Mesenchymal stem cell (in vitro differentiated cells and primary cell): ENCODE results near the gene SDCCAG8.

Experiments
- DNase-seq: peaks from one replicate; pipeline ENCODE4 v3.0.0-alpha.2; 2013
- H2AFZ ChIP-seq: one replicate; pipeline ENCODE4 v1.6.1; 2013; ENCODE audit warnings: low read depth, mild to moderate bottlenecking, control low read depth, inconsistent platforms, low read length, moderate library complexity
- H2AK5ac ChIP-seq: 2 replicates; pipeline ENCODE4 v1.6.1; 2013; ENCODE audit warnings: low read length, moderate library complexity, mild to moderate bottlenecking, inconsistent platforms; ENCODE audit not compliant: severe bottlenecking
- H2BK120ac ChIP-seq: one replicate; pipeline ENCODE4 v1.6.1; 2013; ENCODE audit warnings: low read depth, mild to moderate bottlenecking, inconsistent platforms, low read length, moderate library complexity
- H2BK12ac ChIP-seq, 2 experiments: one replicate each; pipeline ENCODE4 v1.6.1; 2013; ENCODE audit warnings: inconsistent platforms in 2 of 2, low read length in 2 of 2, mild to moderate bottlenecking in 2 of 2, moderate library complexity in 2 of 2, control low read depth in 1 of 2
- H2BK15ac ChIP-seq: one replicate; pipeline ENCODE4 v1.6.1; 2013; ENCODE audit warnings: mild to moderate bottlenecking, low read depth, inconsistent platforms; ENCODE audit not compliant: poor library complexity, severe bottlenecking
- H2BK5ac ChIP-seq: 2 replicates; pipeline ENCODE4 v1.6.1; 2013; ENCODE audit warnings: low read depth, mild to moderate bottlenecking, low read length, control low read depth, inconsistent platforms; ENCODE audit not compliant: poor library complexity, severe bottlenecking
- H3K14ac ChIP-seq, 2 experiments: one replicate each; pipeline ENCODE4 v1.6.1; 2013; ENCODE audit warnings: inconsistent platforms in 2 of 2, low read length in 2 of 2, control low read depth in 1 of 2, mild to moderate bottlenecking in 1 of 2, moderate library complexity in 1 of 2
- H3K18ac ChIP-seq, 2 experiments: one replicate each; pipeline ENCODE4 v1.6.1; 2013; ENCODE audit warnings: inconsistent platforms in 2 of 2, low read length in 2 of 2, control low read depth in 1 of 2, low read depth in 1 of 2, mild to moderate bottlenecking in 1 of 2
- H3K23ac ChIP-seq, 2 experiments: one replicate each; pipeline ENCODE4 v1.6.1; 2013; ENCODE audit warnings: inconsistent platforms in 2 of 2, low read length in 2 of 2, mild to moderate bottlenecking in 2 of 2, moderate library complexity in 2 of 2, control low read depth in 1 of 2
- H3K27ac ChIP-seq: 2 replicates; pipeline ENCODE4 v1.5.1; 2013; ENCODE audit warnings: mild to moderate bottlenecking, moderate library complexity, low read length, control low read depth, inconsistent platforms; ENCODE audit not compliant: poor library complexity, severe bottlenecking
- H3K27me3 ChIP-seq, 2 experiments: 2 replicates each; pipeline versions ENCODE4 v1.6.1 to v1.7.0; 2013; ENCODE audit warnings: low read length in 2 of 2, mild to moderate bottlenecking in 2 of 2, moderate library complexity in 2 of 2, control low read depth in 1 of 2, inconsistent platforms in 1 of 2; ENCODE audit not compliant: control insufficient read depth in 1 of 2, insufficient read depth in 1 of 2
- H3K36me3 ChIP-seq, 2 experiments: 2 replicates each; pipeline versions ENCODE4 v1.6.1 to v1.7.0; 2013; ENCODE audit warnings: low read length in 2 of 2, control low read depth in 1 of 2, inconsistent platforms in 1 of 2, low read depth in 1 of 2, mild to moderate bottlenecking in 1 of 2; ENCODE audit not compliant: insufficient read depth in 2 of 2, control insufficient read depth in 1 of 2
- H3K4ac ChIP-seq, 2 experiments: one replicate each; pipeline ENCODE4 v1.6.1; 2013; ENCODE audit warnings: inconsistent platforms in 2 of 2, low read length in 2 of 2, mild to moderate bottlenecking in 2 of 2, moderate library complexity in 2 of 2, control low read depth in 1 of 2, low read depth in 1 of 2
- H3K4me1 ChIP-seq: 2 replicates; pipeline ENCODE4 v1.6.1; 2013; ENCODE audit warnings: low read depth, low read length, control low read depth; ENCODE audit not compliant: control insufficient read depth, insufficient read depth
- H3K4me2 ChIP-seq: 2 replicates; pipeline ENCODE4 v1.6.1; 2013; ENCODE audit warnings: low read length, mild to moderate bottlenecking, inconsistent platforms; ENCODE audit not compliant: poor library complexity, severe bottlenecking
- H3K4me3 ChIP-seq, 2 experiments: 2 replicates each; pipeline versions ENCODE4 v1.5.1 to v1.7.0; 2013; ENCODE audit warnings: low read length in 2 of 2, mild to moderate bottlenecking in 2 of 2, control low read depth in 1 of 2, low read depth in 1 of 2; ENCODE audit not compliant: insufficient read depth in 1 of 2
- H3K79me1 ChIP-seq: replicated peaks from 2 replicates; pipeline ENCODE4 v1.6.1; 2013; ENCODE audit warnings: mild to moderate bottlenecking, control low read depth, low read length, inconsistent platforms; ENCODE audit not compliant: poor library complexity, severe bottlenecking
- H3K9ac ChIP-seq: 2 replicates; pipeline ENCODE4 v1.7.0; 2013; ENCODE audit warnings: mild to moderate bottlenecking, low read length, moderate library complexity
- H3K9me3 ChIP-seq: 2 replicates; pipeline ENCODE4 v1.7.0; 2013; ENCODE audit warnings: mild to moderate bottlenecking, low read length; ENCODE audit not compliant: control insufficient read depth
- H4K8ac ChIP-seq: one replicate; pipeline ENCODE4 v1.6.1; 2013; ENCODE audit warnings: inconsistent platforms, mild to moderate bottlenecking, low read length, moderate library complexity
- H4K91ac ChIP-seq: one replicate; pipeline ENCODE4 v1.6.1; 2013; ENCODE audit warnings: mild to moderate bottlenecking, low read length, inconsistent platforms
- WGBS: methylation state at CpG from one replicate; pipeline ENCODE4 v1.1.7; 2013; ENCODE audit warnings: mixed read lengths; 5-methylcytosine and 5-hydroxymethylcytosine counted together

The SDCCAG8 gene

DNA sequence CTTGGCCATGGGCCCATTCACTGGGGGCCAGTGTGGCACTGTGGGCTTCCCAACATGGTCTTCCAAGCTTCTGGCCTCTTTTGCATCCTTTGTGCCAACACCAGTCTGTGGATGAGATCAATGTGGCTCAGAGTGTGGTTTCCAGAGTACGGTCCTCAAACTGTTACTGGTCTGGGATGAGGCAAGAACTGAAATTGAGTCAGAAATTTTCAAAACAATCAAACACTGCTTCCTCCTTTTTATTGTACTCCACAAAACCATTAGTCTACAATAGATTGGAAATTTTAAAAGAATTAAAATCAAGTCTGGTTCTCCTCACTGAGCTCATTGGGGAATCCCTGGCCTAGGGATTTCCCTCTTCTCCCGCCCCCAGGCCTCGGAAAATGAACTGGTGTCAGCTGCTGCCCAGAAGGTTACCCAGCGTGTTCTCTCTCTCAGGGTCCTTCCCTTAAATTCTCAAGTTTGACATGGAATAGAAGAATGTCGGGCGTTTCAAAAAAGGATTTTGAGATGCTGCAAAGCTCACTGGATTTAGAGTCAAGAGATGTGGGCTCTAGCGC lies 222.0 kb downstream of the SDCCAG8 start:
- no peak overlapping the region for H3K18ac ChIP-seq
- no peak overlapping the region for H2BK5ac ChIP-seq
- 98% methylated on average over 6 of the region's 7 CpGs for WGBS

GRCh38 chr1:243481101-243481500 lies 225.3 kb downstream of the SDCCAG8 start:
- WGBS, result 95% methylated on average over 5 of the region's 5 CpGs
- H2BK15ac ChIP-seq, result no peak overlapping the region

More for the DNA sequence above, 222.0 kb downstream of the SDCCAG8 start:
- Histone ChIP-seq H2AK5ac (no peak overlapping the region), H3K14ac (no peak overlapping the region), H4K8ac (no peak overlapping the region), H3K4me1 (peaks cover 6% of the 10 kb centered on the region), H2BK120ac (no peak overlapping the region), H3K4ac (no peak overlapping the region), H3K23ac (no peak overlapping the region), H3K9me3 (no peaks in the 10 kb centered on the region), H4K91ac (no peak overlapping the region), H3K4me3 (no peak overlapping the region), H3K9ac (no peak overlapping the region), H2AFZ (no peak overlapping the region), H2BK15ac (no peak overlapping the region), H3K27me3 (no peaks in the 10 kb centered on the region), H3K79me1 (peaks cover 16% of the 10 kb centered on the region), H3K4me2 (no peak overlapping the region), H3K27ac (no peak overlapping the region), H3K36me3 (peaks cover 14 to 17% of the 10 kb centered on the region in 2 experiments), H2BK12ac (no peak overlapping the region)
- DNase-seq, result no peak

GRCh38 chr1:243482141-243483022 lies 226.5 kb downstream of the SDCCAG8 start:
- H2BK5ac ChIP-seq, result no peak overlapping the region
- H3K4me1 ChIP-seq, result peaks cover 15% of the 10 kb centered on the region
- peak overlapping the region; percentile 38 for H3K9ac ChIP-seq
- H3K79me1 ChIP-seq, result peaks cover 6% of the 10 kb centered on the region
- H4K91ac ChIP-seq, result no peak overlapping the region
- H3K18ac ChIP-seq, result peak overlapping the region; percentile 47 to 82
- no peaks in the 10 kb centered on the region for H3K27me3 ChIP-seq
- peak overlapping the region; percentile 89 for H3K4me2 ChIP-seq
- H4K8ac ChIP-seq, result peak overlapping the region; percentile 76
- peak overlapping the region in 1 of 2 experiments; percentile 57 for H3K4ac ChIP-seq
- 35% methylated on average over 20 of the region's 25 CpGs for WGBS
- peak overlapping the region; percentile 89 for H2BK15ac ChIP-seq
- H3K27ac ChIP-seq, result no peak overlapping the region
- DNase-seq, result peak; percentile 55
- H3K9me3 ChIP-seq, result no peaks in the 10 kb centered on the region
- H3K36me3 ChIP-seq, result peaks cover 4 to 18% of the 10 kb centered on the region in 2 experiments
- H2AFZ ChIP-seq, result no peak overlapping the region
- H3K4me3 ChIP-seq, result peak overlapping the region; percentile 44 to 51
- no peak overlapping the region for H3K14ac ChIP-seq
- peak overlapping the region in 1 of 2 experiments; percentile 87 for H2BK12ac ChIP-seq
- no peak overlapping the region for H2AK5ac ChIP-seq
- H3K23ac ChIP-seq, result no peak overlapping the region
- H2BK120ac ChIP-seq, result no peak overlapping the region

More at GRCh38 chr1:243481101-243481500, 225.3 kb downstream of the SDCCAG8 start:
- Histone ChIP-seq H3K4me3 (no peak overlapping the region), H2AK5ac (no peak overlapping the region), H3K27ac (no peak overlapping the region), H2BK120ac (no peak overlapping the region), H3K14ac (no peak overlapping the region), H3K9me3 (no peaks in the 10 kb centered on the region), H3K36me3 (peaks cover 4 to 20% of the 10 kb centered on the region in 2 experiments), H3K4ac (no peak overlapping the region), H3K79me1 (peaks cover 3% of the 10 kb centered on the region), H3K23ac (no peak overlapping the region), H3K27me3 (no peaks in the 10 kb centered on the region), H3K9ac (no peak overlapping the region), H2BK12ac (no peak overlapping the region), H3K4me1 (peaks cover 15% of the 10 kb centered on the region), H4K91ac (no peak overlapping the region), H2BK5ac (no peak overlapping the region), H2AFZ (no peak overlapping the region), H3K4me2 (no peak overlapping the region), H4K8ac (no peak overlapping the region), H3K18ac (no peak overlapping the region)
- no peak for DNase-seq
